Middle frontal gyrus (tissue), 1 donor: ENCODE data around the gene TEKT1.

ENCODE experiments used
- DNase-seq: peaks from one replicate; pipeline ENCODE4 v3.0.0-alpha.2; 2015; ENCODE audit warnings: low spot score; ENCODE audit errors: extremely low spot score

Gene TEKT1

GRCh38 chr17:6768447-6768846 is 63.1 kb downstream of the TEKT1 start:
- no peak for DNase-seq

- no peak for DNase-seq
Measured at GRCh38 chr17:6761779-6762178, 69.8 kb downstream of the TEKT1 start.

- no peak for DNase-seq
Measured at GRCh38 chr17:6757747-6758146, 73.8 kb downstream of the TEKT1 start.

GRCh38 chr17:6756425-6757031 is 75.0 kb downstream of the TEKT1 start:
- no peak for DNase-seq

- DNase-seq: no peak
Measured at GRCh38 chr17:6755731-6756184, 75.8 kb downstream of the TEKT1 start, which contains the start of gene XAF1. TSS of gene XAF1 (plus strand) at chr17:6756046. CDS start at chr17:6756079, 33 bp downstream.

GRCh38 chr17:6755281-6755680 is 76.2 kb downstream of the TEKT1 start:
- DNase-seq: no peak

- DNase-seq: no peak
Measured at GRCh38 chr17:6753546-6753945, 78.0 kb downstream of the TEKT1 start.

- no peak for DNase-seq
Measured at GRCh38 chr17:6753006-6753445, 78.5 kb downstream of the TEKT1 start.

- DNase-seq: no peak
Measured at GRCh38 chr17:6752068-6752909, 79.2 kb downstream of the TEKT1 start.

GRCh38 chr17:6749519-6749918 is 82.0 kb downstream of the TEKT1 start:
- no peak for DNase-seq

- DNase-seq: no peak
Measured at GRCh38 chr17:6748617-6749016, 82.9 kb downstream of the TEKT1 start.
